ENCODE data around the gene SNED1.

The SNED1 gene

DNA sequence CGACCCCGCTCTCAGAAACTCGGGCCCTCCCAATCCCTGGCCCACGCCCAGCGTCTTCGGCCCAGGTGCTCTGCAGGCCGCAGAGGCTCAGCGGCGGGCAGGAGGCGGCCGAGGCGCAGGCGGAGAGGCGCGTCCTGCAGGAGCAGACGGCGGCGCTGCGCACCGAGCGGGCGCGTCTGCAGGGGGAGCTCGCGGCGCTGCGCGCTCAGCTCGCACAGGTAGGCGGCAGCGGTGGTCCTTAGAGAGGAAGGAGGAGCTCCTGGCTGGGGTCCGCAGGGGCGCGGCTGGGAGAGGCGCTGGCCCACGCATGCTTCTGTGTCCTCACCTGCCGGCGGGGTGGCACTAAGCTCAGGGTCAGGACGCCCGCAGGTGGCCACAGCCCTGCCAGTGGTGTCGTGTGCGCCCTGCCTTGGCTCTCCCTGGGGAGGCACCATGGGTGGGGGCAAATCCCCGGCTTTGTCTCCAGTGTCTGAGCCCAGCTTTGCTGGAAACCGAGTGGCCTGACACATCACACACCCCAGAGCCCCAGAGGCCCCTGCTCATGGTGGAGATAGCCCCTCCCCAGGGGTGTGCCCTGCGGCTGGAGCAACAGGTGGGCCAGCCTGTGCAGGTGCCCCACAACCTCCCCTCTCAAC lies 14.9 kb upstream of the SNED1 start:
- H3K4me1 ChIP-seq (ENCODE audit: control insufficient read depth, low read depth, low read length), result no peaks in the 10 kb centered on the region
- no peaks in the 10 kb centered on the region for H3K36me3 ChIP-seq (ENCODE audit: control insufficient read depth, low read depth, low read length)
- H3K27ac ChIP-seq (ENCODE audit: low read length), result no peak overlapping the region
- peaks cover 14% of the 10 kb centered on the region for H3K27me3 ChIP-seq (ENCODE audit: control insufficient read depth, insufficient read depth, low read length)
- no peak overlapping the region for H3K9ac ChIP-seq (ENCODE audit: low read length)
- no peaks in the 10 kb centered on the region for H3K9me3 ChIP-seq (ENCODE audit: control insufficient read depth, low read depth, low read length)
- no peak overlapping the region for H3K4me3 ChIP-seq (ENCODE audit: low read length)

DNA sequence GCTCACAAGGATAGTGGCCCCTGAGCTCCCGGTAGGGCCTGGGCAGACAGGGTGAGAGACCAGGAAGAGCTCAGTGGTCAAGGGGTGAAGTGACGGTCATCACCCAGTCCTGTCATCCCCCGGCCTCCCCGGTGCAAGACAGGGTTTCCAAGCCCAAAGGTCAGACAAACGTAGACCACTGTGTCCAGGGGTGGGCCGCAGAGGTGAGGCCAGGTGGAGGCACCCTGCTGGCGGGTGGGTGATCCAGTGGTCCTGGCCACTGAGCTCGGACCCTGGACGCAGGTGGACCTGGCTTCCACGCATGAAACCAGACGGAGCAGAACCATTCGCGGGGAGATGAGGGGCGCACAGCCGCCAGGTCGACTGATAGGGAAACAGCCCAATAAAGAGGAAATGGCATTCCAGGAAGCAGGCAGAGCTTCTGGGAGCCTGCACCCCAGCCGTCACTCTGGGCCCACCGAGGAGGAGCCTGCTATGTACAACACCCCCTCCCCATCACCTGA lies 14.4 kb upstream of the SNED1 start:
- H3K9ac ChIP-seq (ENCODE audit: low read length), result no peak overlapping the region
- H3K9me3 ChIP-seq (ENCODE audit: control insufficient read depth, low read depth, low read length), result no peaks in the 10 kb centered on the region
- H3K4me3 ChIP-seq (ENCODE audit: low read length), result no peak overlapping the region
- H3K27ac ChIP-seq (ENCODE audit: low read length), result no peak overlapping the region
- peaks cover 14% of the 10 kb centered on the region for H3K27me3 ChIP-seq (ENCODE audit: control insufficient read depth, insufficient read depth, low read length)
- no peaks in the 10 kb centered on the region for H3K4me1 ChIP-seq (ENCODE audit: control insufficient read depth, low read depth, low read length)
- H3K36me3 ChIP-seq (ENCODE audit: control insufficient read depth, low read depth, low read length), result no peaks in the 10 kb centered on the region

DNA sequence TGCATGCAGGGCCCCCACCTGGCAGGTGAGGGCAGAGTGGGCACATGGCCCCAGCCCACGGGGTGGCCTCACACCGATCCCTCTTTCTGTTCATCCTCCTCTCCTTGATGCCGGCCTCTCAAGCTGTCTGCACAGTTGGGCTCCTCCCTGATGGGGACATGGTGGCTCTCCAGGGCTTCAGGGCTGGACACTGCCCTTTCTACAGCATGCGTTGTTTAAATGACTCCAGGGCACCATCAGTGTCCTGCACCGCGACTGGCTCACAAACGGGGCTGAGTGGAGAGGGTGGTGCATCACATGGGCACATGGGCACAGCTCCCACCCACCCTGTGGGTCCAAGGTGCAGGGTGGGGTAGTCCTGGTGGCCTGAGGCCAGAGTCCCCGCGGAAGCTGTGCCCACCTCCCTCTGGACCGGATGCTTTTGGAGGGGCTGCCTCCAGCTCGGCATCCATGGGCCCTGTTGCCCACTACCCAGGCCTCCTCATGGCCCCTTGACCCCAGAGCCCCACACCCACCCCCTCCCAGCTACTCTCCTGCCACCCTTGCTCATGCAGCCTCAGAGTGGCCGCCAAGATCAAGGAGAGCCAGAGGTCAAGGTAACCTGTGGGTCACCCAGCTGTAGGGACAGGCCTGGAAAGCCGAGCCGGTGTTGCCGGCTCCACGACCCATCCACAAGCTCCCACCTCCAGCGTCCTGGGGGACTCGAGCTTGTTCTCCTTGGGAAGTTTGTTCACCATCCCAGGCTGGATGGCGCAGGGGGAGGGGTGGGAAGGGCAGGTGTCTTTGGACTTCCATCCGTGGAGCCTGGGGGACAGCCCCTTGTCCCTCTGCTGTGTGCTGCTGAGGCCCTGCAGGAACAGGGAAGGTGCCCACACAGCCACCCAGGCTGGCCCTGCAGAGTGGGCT lies 12.3 kb upstream of the SNED1 start:
- Histone ChIP-seq H3K9ac (ENCODE audit: low read length) (no peak overlapping the region), H3K4me1 (ENCODE audit: control insufficient read depth, low read depth, low read length) (no peaks in the 10 kb centered on the region), H3K27ac (ENCODE audit: low read length) (no peak overlapping the region)

DNA sequence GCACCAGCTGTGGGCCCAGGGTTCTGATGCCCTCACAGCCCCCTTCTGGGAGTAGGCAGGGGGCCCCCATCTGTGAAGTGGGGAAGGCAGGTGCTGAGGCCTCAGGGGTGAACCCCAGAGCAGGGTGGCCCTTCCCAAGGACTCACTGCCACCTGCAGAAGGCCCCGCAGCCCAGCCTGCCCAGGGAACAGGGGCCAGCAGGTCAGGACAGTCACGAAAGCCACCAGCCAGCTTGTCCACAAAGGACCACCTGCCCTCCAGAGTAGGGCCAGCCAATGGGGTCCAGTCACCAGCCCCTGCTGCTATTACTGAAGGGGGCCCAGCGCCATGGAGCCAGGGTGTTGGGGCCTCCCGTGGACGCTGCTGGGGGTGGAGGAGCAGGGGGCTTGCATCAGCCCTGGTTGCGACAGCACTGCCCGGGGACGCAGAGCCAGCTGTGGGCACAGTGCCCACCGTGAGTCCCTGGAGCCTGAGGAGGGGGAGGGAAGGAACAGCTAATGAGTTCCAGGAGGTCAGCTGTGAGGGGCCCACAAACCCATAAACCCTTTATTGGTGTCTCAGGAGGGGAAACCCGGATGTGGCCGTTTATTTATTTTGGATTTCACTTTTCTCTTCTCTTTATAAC lies 11.5 kb upstream of the SNED1 start:
- H3K9me3 ChIP-seq (ENCODE audit: control insufficient read depth, low read depth, low read length), result no peaks in the 10 kb centered on the region
- H3K27ac ChIP-seq (ENCODE audit: low read length), result no peak overlapping the region
- no peak overlapping the region for H3K4me3 ChIP-seq (ENCODE audit: low read length)
- no peaks in the 10 kb centered on the region for H3K36me3 ChIP-seq (ENCODE audit: control insufficient read depth, low read depth, low read length)
- no peaks in the 10 kb centered on the region for H3K4me1 ChIP-seq (ENCODE audit: control insufficient read depth, low read depth, low read length)
- no peak overlapping the region for H3K9ac ChIP-seq (ENCODE audit: low read length)
- peaks cover 13% of the 10 kb centered on the region for H3K27me3 ChIP-seq (ENCODE audit: control insufficient read depth, insufficient read depth, low read length)

More for the DNA sequence above, 12.3 kb upstream of the SNED1 start:
- Histone ChIP-seq H3K9me3 (ENCODE audit: control insufficient read depth, low read depth, low read length) (no peaks in the 10 kb centered on the region), H3K36me3 (ENCODE audit: control insufficient read depth, low read depth, low read length) (no peaks in the 10 kb centered on the region), H3K4me3 (ENCODE audit: low read length) (no peak overlapping the region), H3K27me3 (ENCODE audit: control insufficient read depth, insufficient read depth, low read length) (peaks cover 14% of the 10 kb centered on the region)

DNA sequence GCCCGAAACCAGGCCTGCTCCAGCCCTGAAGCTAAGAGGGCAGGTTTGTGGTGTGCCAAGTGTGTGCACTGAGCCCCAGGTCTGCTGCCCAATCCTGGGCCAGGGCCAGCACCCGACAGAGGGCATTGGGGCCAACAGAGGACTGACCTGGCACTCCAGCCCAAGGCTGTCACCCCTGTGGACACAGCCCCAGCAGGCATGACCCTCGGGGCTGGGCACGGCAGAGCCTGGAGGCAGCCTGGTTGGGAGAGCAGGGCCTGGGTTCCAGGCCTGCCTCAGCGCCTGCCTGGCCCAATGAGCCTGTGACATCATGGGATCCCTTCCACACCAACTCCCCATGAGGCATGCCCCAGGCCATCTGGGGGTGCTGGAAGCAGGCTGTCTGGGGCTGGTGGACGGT lies 10.8 kb upstream of the SNED1 start:
- Histone ChIP-seq H3K36me3 (ENCODE audit: control insufficient read depth, low read depth, low read length) (no peaks in the 10 kb centered on the region), H3K9me3 (ENCODE audit: control insufficient read depth, low read depth, low read length) (no peaks in the 10 kb centered on the region), H3K27ac (ENCODE audit: low read length) (no peak overlapping the region), H3K27me3 (ENCODE audit: control insufficient read depth, insufficient read depth, low read length) (peaks cover 6% of the 10 kb centered on the region), H3K4me1 (ENCODE audit: control insufficient read depth, low read depth, low read length) (no peaks in the 10 kb centered on the region), H3K4me3 (ENCODE audit: low read length) (no peak overlapping the region), H3K9ac (ENCODE audit: low read length) (no peak overlapping the region)

DNA sequence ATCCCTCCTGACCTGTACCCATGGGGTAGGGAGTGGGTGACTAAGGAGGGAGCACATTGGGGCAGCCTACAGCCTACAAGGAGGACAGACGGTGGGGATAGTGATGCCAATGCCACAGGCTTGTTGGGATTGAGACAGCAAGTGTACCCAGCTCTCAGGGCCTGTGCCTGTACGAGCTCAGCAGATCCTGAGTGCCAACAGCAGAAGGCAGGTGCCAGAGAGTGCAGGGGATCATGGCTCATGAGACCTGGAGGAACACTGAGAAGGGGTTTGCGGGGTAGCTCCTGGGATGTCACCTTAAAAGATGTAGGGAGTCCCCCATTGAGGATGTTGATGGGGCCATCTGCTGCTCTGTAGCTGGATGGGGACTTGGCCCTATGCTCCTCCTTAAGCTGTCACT lies 10.3 kb upstream of the SNED1 start:
- Histone ChIP-seq H3K9ac (ENCODE audit: low read length) (no peak overlapping the region), H3K9me3 (ENCODE audit: control insufficient read depth, low read depth, low read length) (no peaks in the 10 kb centered on the region), H3K4me1 (ENCODE audit: control insufficient read depth, low read depth, low read length) (no peaks in the 10 kb centered on the region), H3K27me3 (ENCODE audit: control insufficient read depth, insufficient read depth, low read length) (peaks cover under 1% of the 10 kb centered on the region), H3K36me3 (ENCODE audit: control insufficient read depth, low read depth, low read length) (no peaks in the 10 kb centered on the region), H3K27ac (ENCODE audit: low read length) (no peak overlapping the region), H3K4me3 (ENCODE audit: low read length) (no peak overlapping the region)

DNA sequence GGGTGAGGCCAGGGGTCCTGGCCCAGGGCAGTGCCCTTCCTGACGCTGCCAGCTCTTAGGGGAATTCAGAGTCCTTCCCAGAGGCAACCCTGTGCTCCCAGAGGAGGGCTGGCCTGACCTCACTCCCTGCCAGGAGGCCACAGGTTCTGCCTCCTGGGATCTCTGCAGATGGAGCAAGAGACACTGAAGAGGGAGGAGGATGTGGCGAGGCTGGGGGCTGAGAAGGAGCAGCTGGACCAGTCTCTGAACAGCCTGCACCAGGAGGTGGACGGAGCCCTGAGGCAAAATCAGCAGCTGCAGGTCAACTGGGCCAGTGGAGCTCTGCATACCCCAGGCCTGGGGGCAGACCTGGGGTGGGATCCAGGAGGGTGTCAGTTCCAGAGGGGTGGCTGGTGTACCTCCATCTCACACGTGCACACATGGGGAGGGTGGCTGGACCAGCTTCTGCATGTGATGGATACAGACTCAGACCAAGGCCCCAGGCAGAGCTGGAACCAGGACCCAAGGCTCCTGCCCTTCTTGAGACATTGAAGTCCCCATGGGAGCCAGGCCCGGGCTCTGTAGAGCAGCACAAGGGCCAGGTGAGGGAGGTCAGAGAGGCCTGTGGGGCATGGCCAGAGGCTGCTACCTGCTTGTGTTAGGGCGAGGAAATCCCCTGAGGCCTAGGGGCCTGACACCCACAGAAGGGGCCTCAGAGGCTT lies 9.7 kb upstream of the SNED1 start:
- Histone ChIP-seq H3K27ac (ENCODE audit: low read length) (no peak overlapping the region), H3K9me3 (ENCODE audit: control insufficient read depth, low read depth, low read length) (no peaks in the 10 kb centered on the region), H3K4me3 (ENCODE audit: low read length) (no peak overlapping the region), H3K4me1 (ENCODE audit: control insufficient read depth, low read depth, low read length) (no peaks in the 10 kb centered on the region), H3K9ac (ENCODE audit: low read length) (no peak overlapping the region), H3K27me3 (ENCODE audit: control insufficient read depth, insufficient read depth, low read length) (no peaks in the 10 kb centered on the region), H3K36me3 (ENCODE audit: control insufficient read depth, low read depth, low read length) (no peaks in the 10 kb centered on the region)

DNA sequence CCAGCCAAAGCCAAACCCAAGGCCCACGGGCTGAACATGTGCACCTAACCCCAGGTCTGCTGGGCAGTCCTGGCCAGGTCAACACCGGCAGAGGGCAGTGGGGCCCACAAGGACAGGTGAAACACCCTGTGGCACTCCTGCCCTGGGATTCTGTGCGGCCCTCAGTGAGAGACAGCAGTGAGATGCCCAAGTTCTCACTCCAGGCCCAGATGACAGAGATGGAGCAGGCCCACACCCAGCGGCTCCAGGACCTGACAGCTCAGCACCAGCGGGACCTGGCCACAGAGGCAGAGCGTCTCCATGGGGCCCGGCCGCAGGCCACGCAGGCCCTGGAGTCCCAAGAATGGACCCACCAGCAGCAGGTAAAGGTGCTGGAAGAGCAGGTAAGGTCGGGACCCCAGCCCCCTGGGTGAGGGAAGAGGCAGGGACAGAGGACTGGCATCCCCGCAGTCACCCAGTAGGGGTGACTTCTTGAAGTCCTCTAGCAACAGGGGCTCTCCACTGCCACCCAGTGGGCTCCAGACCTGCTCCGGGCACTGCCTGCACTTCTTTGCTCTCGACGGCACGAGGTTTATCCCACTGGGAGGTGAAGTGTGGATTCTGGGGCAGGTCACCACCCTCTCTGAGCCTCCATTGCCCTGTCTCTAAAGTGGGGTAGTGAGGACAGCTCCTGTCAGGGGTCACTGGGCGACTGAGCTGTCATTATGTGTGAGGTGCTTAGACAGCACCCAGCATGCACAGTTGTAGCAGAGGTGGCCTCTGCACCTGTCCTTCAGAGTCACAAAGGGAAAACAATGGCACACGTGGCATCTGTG lies 8.8 kb upstream of the SNED1 start:
- Histone ChIP-seq H3K36me3 (ENCODE audit: control insufficient read depth, low read depth, low read length) (no peaks in the 10 kb centered on the region), H3K9ac (ENCODE audit: low read length) (no peak overlapping the region), H3K9me3 (ENCODE audit: control insufficient read depth, low read depth, low read length) (no peaks in the 10 kb centered on the region), H3K27me3 (ENCODE audit: control insufficient read depth, insufficient read depth, low read length) (no peaks in the 10 kb centered on the region), H3K4me3 (ENCODE audit: low read length) (no peak overlapping the region), H3K27ac (ENCODE audit: low read length) (no peak overlapping the region), H3K4me1 (ENCODE audit: control insufficient read depth, low read depth, low read length) (no peaks in the 10 kb centered on the region)

DNA sequence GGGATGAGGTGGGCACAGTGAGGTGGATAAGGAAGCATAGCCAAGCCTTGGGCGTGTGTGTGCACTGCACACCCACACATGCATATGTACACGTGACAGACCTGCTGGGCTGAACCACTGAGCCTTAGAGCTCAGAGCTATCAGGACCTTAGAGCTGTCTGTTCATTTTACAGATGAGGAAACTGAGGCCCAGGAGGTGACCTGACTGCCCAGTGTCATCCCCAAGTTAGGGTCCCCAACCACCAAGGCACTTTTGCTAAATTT lies 8.2 kb upstream of the SNED1 start:
- Histone ChIP-seq H3K36me3 (ENCODE audit: control insufficient read depth, low read depth, low read length) (no peaks in the 10 kb centered on the region), H3K4me3 (ENCODE audit: low read length) (no peak overlapping the region), H3K9ac (ENCODE audit: low read length) (no peak overlapping the region), H3K27ac (ENCODE audit: low read length) (no peak overlapping the region), H3K27me3 (ENCODE audit: control insufficient read depth, insufficient read depth, low read length) (no peaks in the 10 kb centered on the region), H3K9me3 (ENCODE audit: control insufficient read depth, low read depth, low read length) (no peaks in the 10 kb centered on the region), H3K4me1 (ENCODE audit: control insufficient read depth, low read depth, low read length) (no peaks in the 10 kb centered on the region)

DNA sequence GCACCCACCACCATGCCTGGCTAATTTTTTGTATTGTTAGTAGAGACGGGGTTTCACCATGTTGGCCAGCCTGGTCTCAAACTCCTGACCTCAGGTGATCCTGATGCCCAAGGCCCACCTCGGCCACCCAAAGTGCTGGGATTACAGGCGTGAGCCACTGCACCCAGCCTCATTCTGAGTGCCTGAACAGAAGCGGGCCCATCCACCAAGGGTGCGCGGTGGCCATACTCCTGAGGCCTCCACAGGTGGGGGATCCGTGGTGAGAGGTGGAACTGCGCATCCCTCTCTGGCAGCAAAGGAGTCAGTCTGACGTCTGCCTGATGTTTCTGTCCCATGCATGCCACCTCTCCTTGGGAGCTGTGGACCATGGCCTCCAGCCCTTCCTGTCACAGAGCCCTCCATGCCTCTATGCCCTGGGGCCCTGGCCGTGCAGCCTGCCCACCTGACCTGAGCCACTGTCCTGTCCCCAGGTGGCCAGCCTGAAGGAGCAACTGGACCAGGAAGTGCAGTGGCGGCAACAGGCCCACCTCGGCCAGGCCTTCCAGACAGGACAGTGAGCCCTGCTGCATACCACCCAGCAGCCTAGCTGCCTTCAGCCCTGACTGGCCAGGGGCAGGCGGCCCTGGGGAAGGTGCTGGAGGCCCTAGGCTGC lies 7.6 kb upstream of the SNED1 start:
- no peak overlapping the region for H3K9ac ChIP-seq (ENCODE audit: low read length)
- H3K27ac ChIP-seq (ENCODE audit: low read length), result no peak overlapping the region
- no peaks in the 10 kb centered on the region for H3K4me1 ChIP-seq (ENCODE audit: control insufficient read depth, low read depth, low read length)
- H3K4me3 ChIP-seq (ENCODE audit: low read length), result no peak overlapping the region
- no peaks in the 10 kb centered on the region for H3K36me3 ChIP-seq (ENCODE audit: control insufficient read depth, low read depth, low read length)
- H3K9me3 ChIP-seq (ENCODE audit: control insufficient read depth, low read depth, low read length), result no peaks in the 10 kb centered on the region
- H3K27me3 ChIP-seq (ENCODE audit: control insufficient read depth, insufficient read depth, low read length), result no peaks in the 10 kb centered on the region

Data from iPS-18a (cell line).